Cardiac fibroblast (primary cell): ENCODE measurements around the gene ERAL1.
"Not testable (repeated sequence)": the region's sequence is repeated elsewhere in the genome, so short reads cannot be mapped to it uniquely, and the experiment has no call there.

Source experiments
- DNase-seq, 2 donors: peaks; one replicate each; pipeline versions ENCODE4 v3.0.0 to v3.0.0-alpha.2; 2010; ENCODE audit warnings: low read depth in 2 of 2
- H3K4me3 ChIP-seq, 2 donors: replicated peaks in 1 of 2; 1 replicate in 1 of 2; 2 replicates in 1 of 2; pipeline ENCODE4 v1.5.1; 2011; ENCODE audit warnings: low read depth in 2 of 2, low read length in 2 of 2, mild to moderate bottlenecking in 2 of 2, moderate library complexity in 1 of 2
- TF ChIP-seq, protein P1 (sequence below): IDR thresholded peaks from one replicate; pipeline ENCODE4 v1.5.1; 2011; ENCODE audit warnings: low read depth, mild to moderate bottlenecking, low read length, inconsistent platforms

ERAL1 gene

DNA sequence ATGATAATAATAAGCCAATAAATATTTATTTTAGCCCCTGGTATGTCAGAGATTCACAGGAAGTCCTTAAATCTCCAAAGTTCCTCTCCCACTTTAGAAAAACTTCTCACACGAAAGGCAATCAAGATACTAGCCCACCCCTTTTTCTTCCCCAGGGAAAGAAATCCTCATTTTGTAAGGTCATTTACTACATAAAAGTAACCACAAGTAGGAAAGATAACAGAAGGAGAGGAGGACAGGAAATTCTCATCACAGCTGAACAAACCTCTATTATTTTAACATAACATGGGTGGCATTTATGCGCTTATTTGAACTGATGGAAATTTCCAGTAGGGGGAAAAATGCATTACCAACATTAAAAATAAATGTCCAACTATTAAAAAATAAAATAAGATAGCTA lies 15.6 kb upstream of the ERAL1 start:
- H3K4me3 ChIP-seq, result no peak overlapping the region
- DNase-seq, result peak in 1 of 2 donors; percentile 25
- TF ChIP-seq, protein P1, sequence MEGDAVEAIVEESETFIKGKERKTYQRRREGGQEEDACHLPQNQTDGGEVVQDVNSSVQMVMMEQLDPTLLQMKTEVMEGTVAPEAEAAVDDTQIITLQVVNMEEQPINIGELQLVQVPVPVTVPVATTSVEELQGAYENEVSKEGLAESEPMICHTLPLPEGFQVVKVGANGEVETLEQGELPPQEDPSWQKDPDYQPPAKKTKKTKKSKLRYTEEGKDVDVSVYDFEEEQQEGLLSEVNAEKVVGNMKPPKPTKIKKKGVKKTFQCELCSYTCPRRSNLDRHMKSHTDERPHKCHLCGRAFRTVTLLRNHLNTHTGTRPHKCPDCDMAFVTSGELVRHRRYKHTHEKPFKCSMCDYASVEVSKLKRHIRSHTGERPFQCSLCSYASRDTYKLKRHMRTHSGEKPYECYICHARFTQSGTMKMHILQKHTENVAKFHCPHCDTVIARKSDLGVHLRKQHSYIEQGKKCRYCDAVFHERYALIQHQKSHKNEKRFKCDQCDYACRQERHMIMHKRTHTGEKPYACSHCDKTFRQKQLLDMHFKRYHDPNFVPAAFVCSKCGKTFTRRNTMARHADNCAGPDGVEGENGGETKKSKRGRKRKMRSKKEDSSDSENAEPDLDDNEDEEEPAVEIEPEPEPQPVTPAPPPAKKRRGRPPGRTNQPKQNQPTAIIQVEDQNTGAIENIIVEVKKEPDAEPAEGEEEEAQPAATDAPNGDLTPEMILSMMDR, result no peak

DNA sequence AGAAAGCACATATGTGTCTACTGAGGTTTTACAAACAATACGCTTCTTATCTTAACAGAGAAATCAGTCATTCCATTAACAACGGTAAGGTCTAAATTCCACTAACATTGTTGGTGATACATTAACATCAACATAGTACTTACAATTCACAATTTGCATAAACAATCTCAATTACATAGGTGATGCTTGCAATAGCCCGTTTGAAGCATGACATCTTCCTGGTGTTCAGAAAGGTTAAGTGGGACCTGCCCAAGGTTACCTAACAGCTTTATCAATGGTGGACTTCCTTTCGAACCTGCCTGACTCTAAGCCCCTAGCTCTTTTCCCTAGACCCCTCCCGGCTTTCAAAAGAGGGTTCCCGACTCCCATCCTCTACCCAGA lies 12.9 kb upstream of the ERAL1 start:
- TF ChIP-seq, protein P1, result no peak
- peak in 1 of 2 donors; percentile 7 for DNase-seq
- peak overlapping the region; percentile 67 to 94 for H3K4me3 ChIP-seq

DNA sequence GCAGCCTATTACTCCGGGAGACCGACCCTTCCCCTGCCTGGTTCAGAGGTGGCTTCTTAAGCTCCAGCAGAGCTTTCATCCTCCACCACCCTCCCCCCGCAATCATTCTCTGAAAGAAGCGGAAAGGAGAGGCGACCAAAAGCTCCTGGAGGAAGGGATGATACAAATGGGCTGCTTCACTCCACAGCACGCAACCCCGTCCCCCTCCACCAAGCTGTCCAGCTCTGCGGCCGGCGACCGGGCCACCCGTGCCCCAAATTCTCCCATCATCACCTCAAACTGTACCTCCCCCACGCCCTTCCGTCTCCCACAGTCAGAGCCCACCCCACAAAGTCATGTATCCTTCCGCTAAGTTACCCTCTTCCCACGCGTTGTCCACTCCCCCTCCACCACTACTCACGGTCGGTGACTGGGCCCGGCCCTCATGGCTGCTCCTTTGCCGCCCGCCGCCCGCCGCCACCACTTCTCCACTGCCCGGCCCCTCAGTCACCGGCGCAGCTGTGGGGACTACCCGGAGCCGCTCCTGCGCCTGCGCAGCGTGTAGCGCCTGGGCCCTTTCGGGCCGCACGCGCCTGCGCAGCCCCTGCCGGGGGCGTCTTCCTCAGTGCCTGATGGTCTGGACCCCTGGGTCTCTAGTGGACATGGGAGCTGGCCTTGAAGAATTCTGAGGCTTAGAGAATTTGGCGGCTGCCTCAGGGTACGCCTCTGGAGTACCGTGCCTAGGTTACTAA lies 12.4 kb upstream of the ERAL1 start, which contains the start of gene FAM222B:
FAM222B (minus strand) TSS at position 509 of the 731 bp plus-strand sequence. CDS start 76,123 bp downstream, outside the sequence.
- H3K4me3 ChIP-seq, result peak within 1 kb of the TSS; percentile 67 to 94
- TF ChIP-seq, protein P1, result no peak
- DNase-seq, result peak; percentile 83 to 86

DNA sequence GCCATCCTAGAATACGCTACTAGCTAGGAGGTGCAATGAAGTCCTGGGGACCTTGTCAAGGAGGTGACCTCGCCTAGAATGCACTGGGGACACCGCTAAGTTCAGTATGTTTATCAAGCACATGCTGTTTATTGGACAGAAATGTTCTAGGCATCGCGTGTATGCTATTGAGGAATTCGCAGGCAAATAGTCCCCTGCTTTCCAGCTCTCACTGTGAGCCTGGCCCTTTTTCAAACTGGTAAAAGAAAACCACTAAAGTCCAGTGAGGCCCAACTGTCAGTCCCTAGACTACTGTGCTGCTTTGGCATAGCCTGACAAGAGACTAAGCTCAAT lies 11.0 kb upstream of the ERAL1 start:
- no peak overlapping the region for H3K4me3 ChIP-seq
- no peak for DNase-seq
- TF ChIP-seq, protein P1, result no peak

DNA sequence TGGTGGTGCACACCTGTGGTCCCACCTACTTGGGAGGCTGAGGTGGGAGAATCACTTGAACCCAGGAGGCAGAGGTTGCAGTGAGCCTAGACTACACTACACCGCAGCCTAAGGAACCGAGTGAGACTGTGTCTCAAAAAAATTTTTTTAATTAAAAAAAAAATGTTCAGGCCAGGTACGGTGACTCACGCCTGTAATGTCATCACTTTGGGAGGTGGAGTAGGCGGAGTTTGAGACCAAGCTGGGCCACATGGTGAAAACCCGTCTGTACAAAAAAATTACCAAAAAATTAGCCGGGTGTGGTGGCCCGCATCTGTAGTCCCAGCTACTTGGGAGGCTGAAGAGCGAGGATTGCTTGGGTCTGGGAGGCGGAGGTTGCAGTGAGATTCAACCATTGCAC lies 8.6 kb upstream of the ERAL1 start:
- DNase-seq, result no peak
- TF ChIP-seq, protein P1, result no peak
- no peak overlapping the region for H3K4me3 ChIP-seq

DNA sequence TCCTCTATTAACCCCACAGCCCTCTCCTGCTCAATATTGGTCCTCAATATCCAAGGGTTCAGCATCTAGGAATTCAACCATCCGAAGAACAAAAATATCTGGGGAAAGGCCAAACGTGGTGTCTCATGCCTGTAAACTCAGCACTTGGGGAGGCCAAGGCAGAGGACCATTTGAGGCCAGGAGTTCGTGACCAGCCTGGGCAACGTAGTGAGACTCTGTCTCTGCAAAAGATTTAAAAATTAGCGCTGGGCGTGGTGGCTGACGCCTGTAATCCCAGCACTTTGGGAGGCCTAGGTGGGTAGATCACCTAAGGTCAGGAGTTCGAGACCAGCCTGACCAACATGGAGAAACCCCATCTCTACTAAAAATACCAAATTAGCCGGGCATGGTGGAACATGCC lies 8.1 kb upstream of the ERAL1 start:
- not testable (repeated sequence) for DNase-seq, H3K4me3 ChIP-seq

DNA sequence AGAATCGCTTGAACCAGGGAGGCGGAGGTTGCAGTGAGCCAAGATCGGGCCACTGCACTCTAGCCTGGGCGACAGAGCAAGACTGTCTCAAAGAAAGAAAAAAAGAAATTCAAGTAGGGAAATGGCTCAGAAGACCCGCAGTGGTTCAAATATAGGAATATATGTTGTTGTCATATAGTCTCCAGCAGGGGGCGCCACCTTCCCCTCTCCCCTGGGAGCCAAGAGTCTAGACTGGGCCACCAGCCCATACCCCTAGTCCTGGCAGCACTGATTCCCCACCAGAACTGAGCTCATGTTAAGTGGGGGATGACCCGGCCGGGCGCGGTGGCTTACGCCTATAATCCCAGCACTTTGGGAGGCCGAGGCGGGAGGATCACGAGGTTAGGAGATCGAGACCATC lies 6.1 kb upstream of the ERAL1 start:
- TF ChIP-seq, protein P1, result peak; percentile 35
- DNase-seq, result peak in 1 of 2 donors; percentile 15

More for the DNA sequence above, 6.1 kb upstream of the ERAL1 start:
- not testable (repeated sequence) for H3K4me3 ChIP-seq
